ENCODE measurements around the gene SLC35B2.
A peak's percentile ranks its signal among the peaks of the same experiment; 100 is the strongest.

GRCh38 chr6:44246663-44247337 is 10.5 kb downstream of the SLC35B2 start, which contains the start of gene HSP90AB1:
- TF ChIP-seq CTCF (IDR thresholded peaks at IDR 0.05) (peak in 1 of 6 experiments; percentile 16), POLR2A (IDR thresholded peaks at IDR 0.05) (peak; percentile 98 to 99)
